H1 (cell line): ENCODE measurements around the gene MARCHF9. TPM values are rescaled to one million over a fixed set of nuclear protein-coding genes. Genes with fewer than 3 reads are reported as not detected.

Source experiments
- E2F6 ChIP-seq: IDR thresholded peaks from 2 replicates; pipeline ENCODE4 v1.6.1; 2012; ENCODE audit warnings: inconsistent platforms
- EP300 ChIP-seq, 2 experiments: IDR thresholded peaks; 1 replicate in 1 of 2; 2 replicates in 1 of 2; pipeline ENCODE4 v1.6.1; 2011 to 2012; ENCODE audit warnings: low read depth in 2 of 2, low read length in 2 of 2, mild to moderate bottlenecking in 2 of 2, borderline replicate concordance in 1 of 2, inconsistent platforms in 1 of 2, moderate library complexity in 1 of 2
- EZH2 ChIP-seq: fragments of 200-600 bp; sonication (generic); IDR thresholded peaks from 2 replicates; pipeline ENCODE4 v1.7.1; 2012; ENCODE audit warnings: low read depth, mild to moderate bottlenecking, moderate library complexity, low read length, inconsistent platforms; ENCODE audit not compliant: severe bottlenecking
- POLR2A ChIP-seq, 2 experiments: IDR thresholded peaks; 1 replicate in 1 of 2; 2 replicates in 1 of 2; pipeline ENCODE4 v1.6.1; 2011; ENCODE audit warnings: low read depth in 2 of 2, low read length in 2 of 2, mild to moderate bottlenecking in 2 of 2; ENCODE audit errors: control extremely low read depth in 1 of 2
- RAD21 ChIP-seq, 2 experiments: IDR thresholded peaks in 1 of 2; conservative IDR thresholded peaks in 1 of 2; 2 replicates each; pipeline ENCODE4 v1.6.1; 2011; ENCODE audit warnings: low read depth in 2 of 2, low read length in 2 of 2, improper control_type of control experiment in 1 of 2, inconsistent platforms in 1 of 2, mild to moderate bottlenecking in 1 of 2, moderate library complexity in 1 of 2
- SUZ12 ChIP-seq: fragments of 200-600 bp; sonication (generic); IDR thresholded peaks from 2 replicates; pipeline ENCODE4 v1.6.1; 2012; ENCODE audit warnings: mild to moderate bottlenecking, inconsistent platforms, low read length, moderate library complexity, mixed read lengths
- TCF12 ChIP-seq: IDR thresholded peaks from 2 replicates; pipeline ENCODE4 v1.6.1; 2011; ENCODE audit warnings: low read depth, mild to moderate bottlenecking, low read length
- YY1 ChIP-seq: IDR thresholded peaks from 2 replicates; pipeline ENCODE4 v1.6.1; 2011; ENCODE audit warnings: low read depth, mild to moderate bottlenecking, low read length
- polyA plus RNA-seq, 7 experiments: library from polyadenylated mRNA; depleted of rRNA in 3 of 7; stranded (reverse) in 5 of 7; unstranded in 2 of 7; fragments of >200 nt in 5 of 7; fragments of 200-250 nt in 2 of 7; gene quantifications; 1 replicate in 5 of 7; 2 replicates in 1 of 7; 4 replicates in 1 of 7; pipeline versions ENCODE4 v1.2.1 to v1.2.3, GENCODE V29; 2011 to 2013; ENCODE audit warnings: missing spikeins in 2 of 7, mixed read lengths in 2 of 7
- total RNA-seq: library from RNA; stranded (reverse); fragmentation: NEBNext Ultra II Directional; extraction: Animal tissue kit (Norgen Biotek cat#: 25700); gene quantifications from 2 replicates; pipeline ENCODE4 v1.2.1, GENCODE V29; 2021

Gene MARCHF9
- total and polyA plus RNA-seq, 2 of the 8 experiments (the other 6 are each of a cell fraction or from before 2014, with no cell fraction given) = 6.4 to 7.8 TPM

DNA sequence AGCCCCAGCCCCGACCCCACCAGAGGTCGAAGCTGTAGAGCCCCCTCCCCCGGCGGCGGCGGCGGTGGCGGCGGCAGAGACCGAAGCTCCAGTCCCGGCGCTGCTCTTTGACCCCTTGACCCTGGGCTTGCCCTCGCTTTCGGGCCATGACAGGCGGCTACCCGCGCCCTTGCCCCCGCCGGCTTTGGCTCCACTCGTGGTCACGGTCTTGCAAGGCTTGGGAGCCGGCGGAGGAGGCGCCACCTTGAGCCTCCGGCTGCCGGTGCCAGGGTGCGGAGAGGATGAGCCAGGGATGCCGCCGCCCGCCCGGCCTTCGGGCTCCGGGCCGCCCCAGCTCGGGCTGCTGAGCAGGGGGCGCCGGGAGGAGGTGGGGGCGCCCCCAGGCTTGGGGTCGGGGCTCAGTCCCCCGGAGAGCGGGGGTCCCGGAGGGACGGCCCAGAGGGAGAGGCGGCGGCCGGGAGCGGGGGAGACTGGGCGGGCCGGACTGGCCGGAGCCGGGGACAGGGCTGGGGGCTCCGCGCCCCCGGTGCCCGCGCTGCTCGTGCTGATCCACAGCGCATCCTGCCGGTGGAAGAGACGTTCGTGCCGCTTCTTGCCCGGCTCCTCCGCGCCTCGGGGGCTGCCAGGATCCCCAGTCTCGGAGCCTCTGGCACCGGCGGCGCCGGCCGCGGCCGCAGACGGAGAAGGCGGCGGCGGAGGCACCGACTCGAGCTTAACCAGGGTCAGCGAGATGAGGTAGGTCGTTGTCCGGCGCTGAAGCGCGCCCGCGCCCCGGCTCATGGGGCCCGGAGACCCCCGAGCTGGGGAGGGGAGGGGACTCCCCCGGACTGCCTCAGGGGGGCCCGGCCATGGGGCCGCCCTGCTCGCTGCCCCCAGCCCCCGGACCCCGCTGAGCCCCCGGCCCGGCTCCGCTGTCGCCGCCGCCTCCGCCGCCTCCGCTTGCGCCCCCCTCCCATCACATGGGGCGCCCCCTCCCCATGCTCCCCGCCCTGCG lies 17.1 kb upstream of the MARCHF9 start (continued):
- no peak for TF ChIP-seq E2F6
- TF ChIP-seq EP300 (IDR thresholded peaks at IDR 0.05; ENCODE audit: borderline replicate concordance in 1 of 2, low read depth in 2 of 2, low read length in 2 of 2) = no peak
- no peak for TF ChIP-seq YY1
- TF ChIP-seq POLR2A (IDR thresholded peaks at IDR 0.05; ENCODE audit: control extremely low read depth in 1 of 2, low read depth in 2 of 2, low read length in 2 of 2) = no peak
- peak; percentile 92 for TF ChIP-seq EZH2
- peak; percentile 17 to 33; a peak in 2 of 4 replicates for TF ChIP-seq RAD21 (IDR thresholded peaks at IDR 0.05 in 1 of 2, conservative IDR thresholded peaks at IDR 0.05 in 1 of 2; ENCODE audit: low read depth in 2 of 2, low read length in 2 of 2)
- TF ChIP-seq SUZ12 = peak; percentile 74
- no peak for TF ChIP-seq TCF12
